HK-2 (cell line): ENCODE data around the gene VCAM1.

Source experiments
- DNase-seq: peaks from one replicate; pipeline ENCODE4 v3.0.0-alpha.2; 2018; ENCODE audit not compliant: unreplicated experiment

Gene VCAM1

GRCh38 chr1:100719490-100719889 lies at the start of gene VCAM1:
Gene VCAM1, plus strand, starts transcription at chr1:100719742. Its CDS starts 119 bp downstream, at chr1:100719861.
- DNase-seq: no peak

GRCh38 chr1:100670083-100670482 lies 49.5 kb upstream of the VCAM1 start:
- no peak for DNase-seq

GRCh38 chr1:100671601-100672000 lies 47.9 kb upstream of the VCAM1 start:
- DNase-seq: no peak

GRCh38 chr1:100683448-100684349 lies 35.8 kb upstream of the VCAM1 start:
- no peak for DNase-seq

GRCh38 chr1:100699744-100700143 lies 19.8 kb upstream of the VCAM1 start:
- DNase-seq: no peak

- DNase-seq: no peak
Observed at GRCh38 chr1:100700586-100700985, 19.0 kb upstream of the VCAM1 start.

- no peak for DNase-seq
Observed at GRCh38 chr1:100703052-100703451, 16.5 kb upstream of the VCAM1 start.

GRCh38 chr1:100703716-100704115 lies 15.8 kb upstream of the VCAM1 start:
- DNase-seq: no peak

- no peak for DNase-seq
Observed at GRCh38 chr1:100704473-100704872, 15.1 kb upstream of the VCAM1 start.

- no peak for DNase-seq
Observed at GRCh38 chr1:100706296-100706695, 13.2 kb upstream of the VCAM1 start.

GRCh38 chr1:100706856-100707255 lies 12.7 kb upstream of the VCAM1 start:
- no peak for DNase-seq

- no peak for DNase-seq
Observed at GRCh38 chr1:100708476-100709062, 11.0 kb upstream of the VCAM1 start.

GRCh38 chr1:100710906-100711682 lies 8.4 kb upstream of the VCAM1 start:
- no peak for DNase-seq

GRCh38 chr1:100713027-100713426 lies 6.5 kb upstream of the VCAM1 start:
- DNase-seq: peak; percentile 53

GRCh38 chr1:100713626-100714025 lies 5.9 kb upstream of the VCAM1 start:
- no peak for DNase-seq

GRCh38 chr1:100714599-100714998 lies 4.9 kb upstream of the VCAM1 start:
- no peak for DNase-seq

- no peak for DNase-seq
Observed at GRCh38 chr1:100717218-100717617, 2.3 kb upstream of the VCAM1 start.

GRCh38 chr1:100718581-100718980 lies 961 bp upstream of the VCAM1 start:
- DNase-seq: no peak

GRCh38 chr1:100720101-100720500 lies 559 bp downstream of the VCAM1 start:
- DNase-seq: no peak

GRCh38 chr1:100720751-100721150 lies 1.2 kb downstream of the VCAM1 start:
- no peak for DNase-seq

- DNase-seq: no peak
Observed at GRCh38 chr1:100721526-100722207, 2.1 kb downstream of the VCAM1 start.

GRCh38 chr1:100722221-100722620 lies 2.7 kb downstream of the VCAM1 start:
- no peak for DNase-seq
